ENCODE measurements around the gene SYNGAP1. TPM values are rescaled to one million over a fixed set of nuclear protein-coding genes. Genes with fewer than 3 reads are reported as not detected.
A peak's percentile ranks its signal among the peaks of the same experiment; 100 is the strongest.

Gene SYNGAP1
- total and polyA plus RNA-seq, 9 of the 15 experiments (the other 6 are each of a cell fraction or from before 2014, with no cell fraction given) = 0.01 to 22.8 (median 3.2) TPM

DNA sequence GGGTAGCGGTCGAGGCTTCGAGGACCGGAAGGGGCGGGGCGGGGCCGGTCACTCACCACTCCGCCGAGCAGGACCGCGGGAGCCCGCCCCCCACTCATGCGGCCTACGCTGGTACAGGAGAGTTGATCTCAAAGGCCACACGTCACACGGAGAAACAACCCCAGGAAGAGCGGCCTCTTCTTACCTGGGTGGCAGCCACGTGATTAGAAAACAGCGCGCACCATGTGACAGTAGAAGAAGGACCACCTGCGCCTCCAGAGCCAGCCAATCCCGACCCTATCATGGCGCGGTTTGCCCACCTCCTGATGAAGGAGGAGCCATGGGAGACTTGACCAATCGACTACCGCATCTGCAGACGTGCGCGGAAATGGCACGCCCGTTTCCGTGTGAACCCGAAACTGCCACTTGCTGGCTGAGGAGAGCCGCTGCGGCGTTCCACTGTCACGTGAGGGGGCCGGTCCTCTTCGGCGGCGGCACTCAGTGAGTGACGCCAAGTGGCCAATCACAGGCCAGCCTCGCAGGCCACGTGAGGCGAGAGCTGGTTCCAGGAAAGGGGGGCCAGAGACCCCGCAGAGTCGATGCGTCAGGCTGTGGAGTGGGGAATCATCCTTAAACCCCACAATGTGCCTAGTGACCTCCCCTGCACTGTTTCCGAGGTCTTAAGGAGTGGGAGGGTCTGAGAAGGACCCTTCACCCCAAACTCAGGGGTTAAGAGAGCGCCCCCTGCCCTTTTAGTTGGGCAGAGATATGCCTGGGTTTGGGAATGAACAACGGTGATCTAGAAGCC, 1.8 kb upstream of the SYNGAP1 start, which contains the start of gene CUTA (continued):
- TF ChIP-seq, protein P1, sequence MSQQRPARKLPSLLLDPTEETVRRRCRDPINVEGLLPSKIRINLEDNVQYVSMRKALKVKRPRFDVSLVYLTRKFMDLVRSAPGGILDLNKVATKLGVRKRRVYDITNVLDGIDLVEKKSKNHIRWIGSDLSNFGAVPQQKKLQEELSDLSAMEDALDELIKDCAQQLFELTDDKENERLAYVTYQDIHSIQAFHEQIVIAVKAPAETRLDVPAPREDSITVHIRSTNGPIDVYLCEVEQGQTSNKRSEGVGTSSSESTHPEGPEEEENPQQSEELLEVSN (IDR thresholded peaks at IDR 0.05; ENCODE audit: borderline replicate concordance in 1 of 2, extremely low read depth in 1 of 2, insufficient read depth in 1 of 2, insufficient read length in 1 of 2, low read depth in 1 of 2, low read length in 1 of 2, poor library complexity in 1 of 2, severe bottlenecking in 1 of 2) = peak; percentile 83
- TF ChIP-seq, protein P2, sequence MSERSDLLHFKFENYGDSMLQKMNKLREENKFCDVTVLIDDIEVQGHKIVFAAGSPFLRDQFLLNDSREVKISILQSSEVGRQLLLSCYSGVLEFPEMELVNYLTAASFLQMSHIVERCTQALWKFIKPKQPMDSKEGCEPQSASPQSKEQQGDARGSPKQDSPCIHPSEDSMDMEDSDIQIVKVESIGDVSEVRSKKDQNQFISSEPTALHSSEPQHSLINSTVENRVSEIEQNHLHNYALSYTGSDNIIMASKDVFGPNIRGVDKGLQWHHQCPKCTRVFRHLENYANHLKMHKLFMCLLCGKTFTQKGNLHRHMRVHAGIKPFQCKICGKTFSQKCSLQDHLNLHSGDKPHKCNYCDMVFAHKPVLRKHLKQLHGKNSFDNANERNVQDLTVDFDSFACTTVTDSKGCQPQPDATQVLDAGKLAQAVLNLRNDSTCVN (CRISPR knock-in tag; IDR thresholded peaks at IDR 0.05) = no peak; the same call in 1 of the 2 replicates
- TF ChIP-seq RUNX1 (IDR thresholded peaks at IDR 0.05; ENCODE audit: low read depth) (peak; percentile 12), ZNF589 (CRISPR knock-in tag; IDR thresholded peaks at IDR 0.05; ENCODE audit: low read depth) (peak; percentile 88), HDAC1 (IDR thresholded peaks at IDR 0.05) (peak in 1 of 2 experiments; percentile 97; a peak in 2 of 4 replicates), ZNF311 (CRISPR knock-in tag; IDR thresholded peaks at IDR 0.05) (peak; percentile 24; the same call in 1 of the 2 replicates), HSF4 (CRISPR knock-in tag; IDR thresholded peaks at IDR 0.05; ENCODE audit: borderline replicate concordance) (0 out of 2 replicates have a peak, but pooled peaks have one; percentile 68), MTA1 (IDR thresholded peaks at IDR 0.05; ENCODE audit: borderline replicate concordance) (peak; percentile 93)
- TF ChIP-seq, protein P3, sequence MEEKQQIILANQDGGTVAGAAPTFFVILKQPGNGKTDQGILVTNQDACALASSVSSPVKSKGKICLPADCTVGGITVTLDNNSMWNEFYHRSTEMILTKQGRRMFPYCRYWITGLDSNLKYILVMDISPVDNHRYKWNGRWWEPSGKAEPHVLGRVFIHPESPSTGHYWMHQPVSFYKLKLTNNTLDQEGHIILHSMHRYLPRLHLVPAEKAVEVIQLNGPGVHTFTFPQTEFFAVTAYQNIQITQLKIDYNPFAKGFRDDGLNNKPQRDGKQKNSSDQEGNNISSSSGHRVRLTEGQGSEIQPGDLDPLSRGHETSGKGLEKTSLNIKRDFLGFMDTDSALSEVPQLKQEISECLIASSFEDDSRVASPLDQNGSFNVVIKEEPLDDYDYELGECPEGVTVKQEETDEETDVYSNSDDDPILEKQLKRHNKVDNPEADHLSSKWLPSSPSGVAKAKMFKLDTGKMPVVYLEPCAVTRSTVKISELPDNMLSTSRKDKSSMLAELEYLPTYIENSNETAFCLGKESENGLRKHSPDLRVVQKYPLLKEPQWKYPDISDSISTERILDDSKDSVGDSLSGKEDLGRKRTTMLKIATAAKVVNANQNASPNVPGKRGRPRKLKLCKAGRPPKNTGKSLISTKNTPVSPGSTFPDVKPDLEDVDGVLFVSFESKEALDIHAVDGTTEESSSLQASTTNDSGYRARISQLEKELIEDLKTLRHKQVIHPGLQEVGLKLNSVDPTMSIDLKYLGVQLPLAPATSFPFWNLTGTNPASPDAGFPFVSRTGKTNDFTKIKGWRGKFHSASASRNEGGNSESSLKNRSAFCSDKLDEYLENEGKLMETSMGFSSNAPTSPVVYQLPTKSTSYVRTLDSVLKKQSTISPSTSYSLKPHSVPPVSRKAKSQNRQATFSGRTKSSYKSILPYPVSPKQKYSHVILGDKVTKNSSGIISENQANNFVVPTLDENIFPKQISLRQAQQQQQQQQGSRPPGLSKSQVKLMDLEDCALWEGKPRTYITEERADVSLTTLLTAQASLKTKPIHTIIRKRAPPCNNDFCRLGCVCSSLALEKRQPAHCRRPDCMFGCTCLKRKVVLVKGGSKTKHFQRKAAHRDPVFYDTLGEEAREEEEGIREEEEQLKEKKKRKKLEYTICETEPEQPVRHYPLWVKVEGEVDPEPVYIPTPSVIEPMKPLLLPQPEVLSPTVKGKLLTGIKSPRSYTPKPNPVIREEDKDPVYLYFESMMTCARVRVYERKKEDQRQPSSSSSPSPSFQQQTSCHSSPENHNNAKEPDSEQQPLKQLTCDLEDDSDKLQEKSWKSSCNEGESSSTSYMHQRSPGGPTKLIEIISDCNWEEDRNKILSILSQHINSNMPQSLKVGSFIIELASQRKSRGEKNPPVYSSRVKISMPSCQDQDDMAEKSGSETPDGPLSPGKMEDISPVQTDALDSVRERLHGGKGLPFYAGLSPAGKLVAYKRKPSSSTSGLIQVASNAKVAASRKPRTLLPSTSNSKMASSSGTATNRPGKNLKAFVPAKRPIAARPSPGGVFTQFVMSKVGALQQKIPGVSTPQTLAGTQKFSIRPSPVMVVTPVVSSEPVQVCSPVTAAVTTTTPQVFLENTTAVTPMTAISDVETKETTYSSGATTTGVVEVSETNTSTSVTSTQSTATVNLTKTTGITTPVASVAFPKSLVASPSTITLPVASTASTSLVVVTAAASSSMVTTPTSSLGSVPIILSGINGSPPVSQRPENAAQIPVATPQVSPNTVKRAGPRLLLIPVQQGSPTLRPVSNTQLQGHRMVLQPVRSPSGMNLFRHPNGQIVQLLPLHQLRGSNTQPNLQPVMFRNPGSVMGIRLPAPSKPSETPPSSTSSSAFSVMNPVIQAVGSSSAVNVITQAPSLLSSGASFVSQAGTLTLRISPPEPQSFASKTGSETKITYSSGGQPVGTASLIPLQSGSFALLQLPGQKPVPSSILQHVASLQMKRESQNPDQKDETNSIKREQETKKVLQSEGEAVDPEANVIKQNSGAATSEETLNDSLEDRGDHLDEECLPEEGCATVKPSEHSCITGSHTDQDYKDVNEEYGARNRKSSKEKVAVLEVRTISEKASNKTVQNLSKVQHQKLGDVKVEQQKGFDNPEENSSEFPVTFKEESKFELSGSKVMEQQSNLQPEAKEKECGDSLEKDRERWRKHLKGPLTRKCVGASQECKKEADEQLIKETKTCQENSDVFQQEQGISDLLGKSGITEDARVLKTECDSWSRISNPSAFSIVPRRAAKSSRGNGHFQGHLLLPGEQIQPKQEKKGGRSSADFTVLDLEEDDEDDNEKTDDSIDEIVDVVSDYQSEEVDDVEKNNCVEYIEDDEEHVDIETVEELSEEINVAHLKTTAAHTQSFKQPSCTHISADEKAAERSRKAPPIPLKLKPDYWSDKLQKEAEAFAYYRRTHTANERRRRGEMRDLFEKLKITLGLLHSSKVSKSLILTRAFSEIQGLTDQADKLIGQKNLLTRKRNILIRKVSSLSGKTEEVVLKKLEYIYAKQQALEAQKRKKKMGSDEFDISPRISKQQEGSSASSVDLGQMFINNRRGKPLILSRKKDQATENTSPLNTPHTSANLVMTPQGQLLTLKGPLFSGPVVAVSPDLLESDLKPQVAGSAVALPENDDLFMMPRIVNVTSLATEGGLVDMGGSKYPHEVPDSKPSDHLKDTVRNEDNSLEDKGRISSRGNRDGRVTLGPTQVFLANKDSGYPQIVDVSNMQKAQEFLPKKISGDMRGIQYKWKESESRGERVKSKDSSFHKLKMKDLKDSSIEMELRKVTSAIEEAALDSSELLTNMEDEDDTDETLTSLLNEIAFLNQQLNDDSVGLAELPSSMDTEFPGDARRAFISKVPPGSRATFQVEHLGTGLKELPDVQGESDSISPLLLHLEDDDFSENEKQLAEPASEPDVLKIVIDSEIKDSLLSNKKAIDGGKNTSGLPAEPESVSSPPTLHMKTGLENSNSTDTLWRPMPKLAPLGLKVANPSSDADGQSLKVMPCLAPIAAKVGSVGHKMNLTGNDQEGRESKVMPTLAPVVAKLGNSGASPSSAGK (IDR thresholded peaks at IDR 0.05) = peak; percentile 98
- TF ChIP-seq, protein P4, sequence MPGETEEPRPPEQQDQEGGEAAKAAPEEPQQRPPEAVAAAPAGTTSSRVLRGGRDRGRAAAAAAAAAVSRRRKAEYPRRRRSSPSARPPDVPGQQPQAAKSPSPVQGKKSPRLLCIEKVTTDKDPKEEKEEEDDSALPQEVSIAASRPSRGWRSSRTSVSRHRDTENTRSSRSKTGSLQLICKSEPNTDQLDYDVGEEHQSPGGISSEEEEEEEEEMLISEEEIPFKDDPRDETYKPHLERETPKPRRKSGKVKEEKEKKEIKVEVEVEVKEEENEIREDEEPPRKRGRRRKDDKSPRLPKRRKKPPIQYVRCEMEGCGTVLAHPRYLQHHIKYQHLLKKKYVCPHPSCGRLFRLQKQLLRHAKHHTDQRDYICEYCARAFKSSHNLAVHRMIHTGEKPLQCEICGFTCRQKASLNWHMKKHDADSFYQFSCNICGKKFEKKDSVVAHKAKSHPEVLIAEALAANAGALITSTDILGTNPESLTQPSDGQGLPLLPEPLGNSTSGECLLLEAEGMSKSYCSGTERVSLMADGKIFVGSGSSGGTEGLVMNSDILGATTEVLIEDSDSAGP (CRISPR knock-in tag; IDR thresholded peaks at IDR 0.05) = peak; percentile 50; the same call in 1 of the 2 replicates
